Lower leg skin (tissue), 3 donors: Measurements from ENCODE around the gene ABCG2.

Experiments
- CTCF ChIP-seq, 3 donors: fragments of 450-650 bp; IDR thresholded peaks; one replicate each; pipeline ENCODE4 v1.5.1; 2016; ENCODE audit warnings: antibody characterized with exemption in 3 of 3, mild to moderate bottlenecking in 3 of 3, moderate library complexity in 2 of 3
- POLR2A ChIP-seq, 2 donors: fragments of 450-650 bp; IDR thresholded peaks; one replicate each; pipeline ENCODE4 v1.6.1; 2016 to 2017; ENCODE audit warnings: antibody characterized with exemption in 2 of 2, mild to moderate bottlenecking in 1 of 2, moderate library complexity in 1 of 2

- no peak for TF ChIP-seq POLR2A (IDR thresholded peaks at IDR 0.05)
- no peak for TF ChIP-seq CTCF (IDR thresholded peaks at IDR 0.05)
These were observed 9.9 kb downstream of the ABCG2 start for GRCh38 chr4:88148560-88148959.
